SK-N-SH (cell line): Measurements from ENCODE around the gene SND1. TPM values are rescaled to one million over a fixed set of nuclear protein-coding genes. Genes with fewer than 3 reads are reported as not detected.

Experiments used
- CTCF ChIA-PET: fragments of 300-600, 350-600 bp; formaldehyde crosslinking; extraction: SDS; loops from one replicate; lab custom pipeline; 2021; lab: Yijun Ruan, JAX
- POLR2A ChIA-PET: fragments of 350-600 bp; sonication (Branson Sonifier 250); formaldehyde crosslinking; extraction: SDS; loops from one replicate; lab custom pipeline; 2020; ENCODE audit warnings: antibody characterized with exemption, inconsistent platforms; lab: Yijun Ruan, JAX
- DNase-seq: peaks from one replicate; pipeline ENCODE4 v3.0.0; 2012
- H2AFZ ChIP-seq: fragments of 200-600 bp; sonication (generic); 2 replicates; pipeline ENCODE4 v1.8.1; 2016; ENCODE audit warnings: antibody characterized with exemption, mild to moderate bottlenecking, low read depth
- H3F3A ChIP-seq: fragments of 200-600 bp; sonication (generic); replicated peaks from 2 replicates; pipeline ENCODE3; 2016; ENCODE audit warnings: antibody characterized with exemption, mild to moderate bottlenecking; ENCODE audit not compliant: insufficient read depth
- H3K27ac ChIP-seq, 2 experiments: fragments of 200-500 bp in 1 of 2; fragments of 200-600 bp in 1 of 2; sonication (Bioruptor generic) in 1 of 2; sonication (generic), shearing (Covaris generic) in 1 of 2; 2 replicates each; pipeline versions ENCODE4 v1.5.1 to v1.6.1; 2014 to 2016; ENCODE audit warnings: low read depth in 2 of 2, inconsistent platforms in 1 of 2, low read length in 1 of 2, mild to moderate bottlenecking in 1 of 2, mixed read lengths in 1 of 2
- H3K27me3 ChIP-seq: fragments of 200-600 bp; sonication (generic), shearing (Covaris generic); 2 replicates; pipeline ENCODE4 v1.6.1; 2016; ENCODE audit warnings: mixed run types; ENCODE audit not compliant: insufficient read depth
- H3K36me3 ChIP-seq, 2 experiments: fragments of 200-500 bp in 1 of 2; fragments of 200-600 bp in 1 of 2; sonication (Bioruptor generic) in 1 of 2; sonication (generic) in 1 of 2; replicated peaks in 1 of 2; 2 replicates each; pipeline versions ENCODE3 to v1.5.1; 2014 to 2016; ENCODE audit warnings: low read length in 1 of 2, mild to moderate bottlenecking in 1 of 2; ENCODE audit not compliant: insufficient read depth in 2 of 2, control insufficient read depth in 1 of 2
- H3K4me1 ChIP-seq, 2 experiments: fragments of 200-500 bp in 1 of 2; fragments of 200-600 bp in 1 of 2; sonication (Bioruptor generic) in 1 of 2; sonication (generic), shearing (Covaris generic) in 1 of 2; 2 replicates each; pipeline versions ENCODE4 v1.5.1 to v1.6.1; 2014 to 2016; ENCODE audit warnings: low read depth in 1 of 2, low read length in 1 of 2, mixed run types in 1 of 2; ENCODE audit not compliant: insufficient read depth in 2 of 2, control insufficient read depth in 1 of 2
- H3K4me2 ChIP-seq: fragments of 200-600 bp; sonication (generic), shearing (Covaris generic); 2 replicates; pipeline ENCODE4 v1.6.1; 2017; ENCODE audit warnings: mixed run types
- H3K4me3 ChIP-seq, 2 experiments: fragments of 200-500 bp in 1 of 2; fragments of 200-600 bp in 1 of 2; sonication (Bioruptor generic) in 1 of 2; sonication (generic), shearing (Covaris generic) in 1 of 2; 2 replicates each; pipeline versions ENCODE4 v1.5.1 to v1.8.1; 2014 to 2016; ENCODE audit warnings: low read depth in 2 of 2, inconsistent platforms in 1 of 2, low read length in 1 of 2, mild to moderate bottlenecking in 1 of 2, mixed read lengths in 1 of 2, moderate library complexity in 1 of 2
- H3K79me2 ChIP-seq: fragments of 200-600 bp; sonication (generic); 2 replicates; pipeline ENCODE4 v1.8.1; 2017; ENCODE audit warnings: mild to moderate bottlenecking; ENCODE audit not compliant: insufficient read depth
- H3K9ac ChIP-seq: fragments of 200-600 bp; sonication (generic); 2 replicates; pipeline ENCODE4 v1.6.1; 2017; ENCODE audit warnings: mixed run types
- H3K9me2 ChIP-seq: fragments of 200-600 bp; sonication (generic); 2 replicates; pipeline ENCODE4 v1.6.1; 2017; ENCODE audit warnings: mixed run types
- H3K9me3 ChIP-seq: fragments of 200-600 bp; sonication (generic); 2 replicates; pipeline ENCODE4 v1.6.1; 2017; ENCODE audit warnings: mixed run types, mild to moderate bottlenecking, moderate library complexity
- H4K20me1 ChIP-seq: fragments of 200-600 bp; sonication (generic); 2 replicates; pipeline ENCODE4 v1.6.1; 2017; ENCODE audit warnings: mild to moderate bottlenecking, mixed run types; ENCODE audit not compliant: insufficient read depth
- CHD2 ChIP-seq: fragments of 150-350 bp; IDR thresholded peaks from 2 replicates; pipeline ENCODE4 v1.6.1; 2018; ENCODE audit warnings: low read length; ENCODE audit not compliant: partially characterized antibody
- EP300 ChIP-seq, 2 experiments: IDR thresholded peaks; 2 replicates each; pipeline versions ENCODE4 v1.4.0 to v1.6.1; 2012; ENCODE audit warnings: borderline replicate concordance in 1 of 2, low read depth in 1 of 2, low read length in 1 of 2
- FOXJ3 ChIP-seq: sonication (generic); formaldehyde crosslinking; IDR thresholded peaks from 2 replicates; pipeline ENCODE4 v1.5.1; 2020; ENCODE audit warnings: mild to moderate bottlenecking, missing genetic modification reagents
- FOXM1 ChIP-seq: IDR thresholded peaks from 2 replicates; pipeline ENCODE4 v1.4.0; 2012; ENCODE audit warnings: low read depth, mild to moderate bottlenecking
- MXI1 ChIP-seq: IDR thresholded peaks from 2 replicates; pipeline ENCODE4 v1.6.1; 2012; ENCODE audit warnings: mild to moderate bottlenecking, low read depth, low read length, improper control_type of control experiment
- POLR2AphosphoS5 ChIP-seq: IDR thresholded peaks from 2 replicates; pipeline ENCODE4 v1.6.1; 2012; ENCODE audit warnings: low read depth, low read length
- REST ChIP-seq: IDR thresholded peaks from 2 replicates; pipeline ENCODE4 v1.6.1; 2012; ENCODE audit warnings: mild to moderate bottlenecking, low read depth, low read length, moderate library complexity
- SIN3A ChIP-seq: IDR thresholded peaks from 2 replicates; pipeline ENCODE4 v1.6.1; 2012; ENCODE audit warnings: low read depth, mild to moderate bottlenecking, low read length, moderate library complexity, borderline replicate concordance
- TEAD4 ChIP-seq: IDR thresholded peaks from 2 replicates; pipeline ENCODE4 v1.4.0; 2012; ENCODE audit warnings: mild to moderate bottlenecking, borderline replicate concordance; ENCODE audit not compliant: insufficient read depth
- WGBS: methylation state at CpG from one replicate; pipeline ENCODE4 v1.1.6; 2017; ENCODE audit warnings: low lambda C conversion rate; 5-methylcytosine and 5-hydroxymethylcytosine counted together
- polyA plus RNA-seq, 3 experiments: library from polyadenylated mRNA; depleted of rRNA; stranded (reverse); fragments of >200 nt; gene quantifications; 2 replicates each; pipeline ENCODE4 v1.2.3, GENCODE V29; 2012

Gene SND1
- polyA plus RNA-seq, 1 of the 3 experiments (the other 2 are of a cell fraction): 165 TPM

GRCh38 chr7:128059143-128059988, 407.4 kb downstream of the SND1 start:
- Histone ChIP-seq H3K4me3 (no peak overlapping the region), H2AFZ (no peak overlapping the region), H3K27me3 (no peaks in the 10 kb centered on the region), H3K9me3 (no peaks in the 10 kb centered on the region), H3K79me2 (no peaks in the 10 kb centered on the region), H3F3A (peaks cover 5% of the 10 kb centered on the region), H3K36me3 (peaks cover 0 to 25% of the 10 kb centered on the region in 2 experiments), H3K9ac (no peak overlapping the region), H3K27ac (no peak overlapping the region), H3K4me2 (no peak overlapping the region), H3K9me2 (no peaks in the 10 kb centered on the region), H3K4me1 (peaks cover 6 to 24% of the 10 kb centered on the region in 2 experiments; a peak in 3 of 4 replicates), H4K20me1 (peaks cover 21% of the 10 kb centered on the region)
- ChIA-PET CTCF (interaction anchor here (1.2 to 2.2 kb wide), 2 partner anchors 9 to 150 kb away, joined by 3 to 7 read pairs; no protein-coding TSS in a partner anchor), POLR2A (no interaction called here)
- DNase-seq: no peak
- WGBS: 94% methylated on average over 7 of the region's 7 CpGs
- TF ChIP-seq REST (peak; percentile 47; the same call in 1 of the 2 replicates), CHD2 (no peak), EP300 (IDR thresholded peaks at IDR 0.05; ENCODE audit: borderline replicate concordance in 1 of 2, low read depth in 1 of 2, low read length in 1 of 2) (no peak), FOXJ3 (CRISPR knock-in tag) (no peak), TEAD4 (no peak), FOXM1 (no peak), SIN3A (no peak), MXI1 (no peak)

GRCh38 chr7:128060018-128060417, 408.0 kb downstream of the SND1 start:
- peaks cover 6 to 19% of the 10 kb centered on the region in 2 experiments; a peak in 3 of 4 replicates for H3K4me1 ChIP-seq
- no peaks in the 10 kb centered on the region for H3K79me2 ChIP-seq
- no peaks in the 10 kb centered on the region for H3K9me2 ChIP-seq
- POLR2A ChIA-PET: no interaction called here
- H3K4me2 ChIP-seq: no peak overlapping the region
- H3K9ac ChIP-seq: no peak overlapping the region
- no peaks in the 10 kb centered on the region for H3K9me3 ChIP-seq
- H3K36me3 ChIP-seq: peaks cover 0 to 25% of the 10 kb centered on the region in 2 experiments
- peaks cover 21% of the 10 kb centered on the region for H4K20me1 ChIP-seq
- DNase-seq: no peak
- H3K4me3 ChIP-seq: no peak overlapping the region
- no peak overlapping the region for H3K27ac ChIP-seq
- CTCF ChIA-PET: interaction anchor here (0.7 to 2.2 kb wide), 6 partner anchors 8 to 351 kb away, joined by 3 to 10 read pairs (median 3); no protein-coding TSS in a partner anchor
- TF ChIP-seq POLR2AphosphoS5: no peak
- WGBS: 98% methylated on average over 3 of the region's 3 CpGs
- H2AFZ ChIP-seq: no peak overlapping the region
- peaks cover 5% of the 10 kb centered on the region for H3F3A ChIP-seq
- no peaks in the 10 kb centered on the region for H3K27me3 ChIP-seq
